ENCODE measurements around the gene RAMP2. TPM values are rescaled to one million over a fixed set of nuclear protein-coding genes. Genes with fewer than 3 reads are reported as not detected.

RAMP2 gene
- total RNA-seq, 1 donor from 2014 or later: 8.3 TPM

- peaks cover 2% of the 10 kb centered on the region for H3K27me3 Mint-ChIP-seq
- peaks cover 11% of the 10 kb centered on the region for H3K4me1 Mint-ChIP-seq (ENCODE audit: unreplicated experiment)
- peak overlapping the region; percentile 96 for H3K27ac Mint-ChIP-seq
- no peak for DNase-seq (ENCODE audit: extremely low spot score, unreplicated experiment)
- peak overlapping the region; percentile 95 for H3K4me3 Mint-ChIP-seq
- H3K36me3 Mint-ChIP-seq: no peaks in the 10 kb centered on the region
- peak; percentile 49 for TF ChIP-seq CTCF (conservative IDR thresholded peaks at IDR 0.05)
- H3K9me3 Mint-ChIP-seq: no peaks in the 10 kb centered on the region
Observed at GRCh38 chr17:42743595-42744282, 17.3 kb upstream of the RAMP2 start.

- Mint-ChIP-seq H3K27ac (peak overlapping the region; percentile 96), H3K4me3 (peak overlapping the region; percentile 95), H3K36me3 (no peaks in the 10 kb centered on the region), H3K9me3 (no peaks in the 10 kb centered on the region), H3K27me3 (peaks cover 7% of the 10 kb centered on the region), H3K4me1 (ENCODE audit: unreplicated experiment) (peaks cover 13% of the 10 kb centered on the region)
- TF ChIP-seq CTCF (conservative IDR thresholded peaks at IDR 0.05): no peak
- DNase-seq (ENCODE audit: extremely low spot score, unreplicated experiment): no peak
Observed at GRCh38 chr17:42744283-42744805, 16.7 kb upstream of the RAMP2 start.

- H3K4me1 Mint-ChIP-seq (ENCODE audit: unreplicated experiment): peaks cover 13% of the 10 kb centered on the region
- H3K27me3 Mint-ChIP-seq: peaks cover 7% of the 10 kb centered on the region
- DNase-seq (ENCODE audit: extremely low spot score, unreplicated experiment): peak; percentile 97
- H3K36me3 Mint-ChIP-seq: no peaks in the 10 kb centered on the region
- no peak for TF ChIP-seq CTCF (conservative IDR thresholded peaks at IDR 0.05)
- H3K27ac Mint-ChIP-seq: peak within 1 kb of the TSS; percentile 96
- H3K9me3 Mint-ChIP-seq: no peaks in the 10 kb centered on the region
- peak within 1 kb of the TSS; percentile 95 for H3K4me3 Mint-ChIP-seq
Observed at GRCh38 chr17:42744806-42745617, 16.0 kb upstream of the RAMP2 start, which contains the start of gene EZH1. TSS of gene EZH1 (minus strand) at chr17:42745040. CDS start at chr17:42728941, 16,099 bp downstream.

GRCh38 chr17:42748202-42748907 is 12.7 kb upstream of the RAMP2 start:
- DNase-seq (ENCODE audit: extremely low spot score, unreplicated experiment): no peak
- peaks cover 17% of the 10 kb centered on the region for H3K27me3 Mint-ChIP-seq
- no peak overlapping the region for H3K27ac Mint-ChIP-seq
- H3K9me3 Mint-ChIP-seq: no peaks in the 10 kb centered on the region
- H3K4me3 Mint-ChIP-seq: no peak overlapping the region
- TF ChIP-seq CTCF (conservative IDR thresholded peaks at IDR 0.05): no peak
- no peaks in the 10 kb centered on the region for H3K36me3 Mint-ChIP-seq
- H3K4me1 Mint-ChIP-seq (ENCODE audit: unreplicated experiment): peaks cover 18% of the 10 kb centered on the region
